Measurements from ENCODE around the gene DOCK9.

GRCh38 chr13:99009987-99010551 is 32.2 kb upstream of the DOCK9 start:
- no peak for TF ChIP-seq CTCF (IDR thresholded peaks at IDR 0.05)
- no peak for TF ChIP-seq POLR2AphosphoS5 (IDR thresholded peaks at IDR 0.05; ENCODE audit: low read depth, low read length)

All from Panc1 (cell line).